Fibroblast of lung (primary cell): ENCODE measurements around the gene LIMCH1. TPM values are rescaled to one million over a fixed set of nuclear protein-coding genes. Genes with fewer than 3 reads are reported as not detected.

ENCODE experiments used
- DNase-seq, 2 donors: peaks; one replicate each; pipeline versions ENCODE4 v3.0.0 to v3.0.0-alpha.2; 2010; ENCODE audit warnings: low read depth in 2 of 2
- H2AFZ ChIP-seq: 2 replicates; pipeline ENCODE4 v1.5.1; 2012; ENCODE audit warnings: low read length, control low read depth, inconsistent platforms
- H3K27ac ChIP-seq: 2 replicates; pipeline ENCODE4 v1.5.1; 2011; ENCODE audit warnings: low read length, control low read depth; ENCODE audit not compliant: insufficient read depth
- H3K27me3 ChIP-seq: 2 replicates; pipeline ENCODE4 v1.5.1; 2011; ENCODE audit warnings: mild to moderate bottlenecking, low read length; ENCODE audit not compliant: control insufficient read depth, insufficient read depth
- H3K36me3 ChIP-seq: 2 replicates; pipeline ENCODE4 v1.5.1; 2011; ENCODE audit warnings: low read length; ENCODE audit not compliant: control insufficient read depth, insufficient read depth
- H3K4me1 ChIP-seq: 2 replicates; pipeline ENCODE4 v1.5.1; 2011; ENCODE audit warnings: low read length; ENCODE audit not compliant: control insufficient read depth, insufficient read depth; ENCODE audit errors: extremely low read depth
- H3K4me2 ChIP-seq: 2 replicates; pipeline ENCODE4 v1.5.1; 2011; ENCODE audit warnings: low read length, control low read depth; ENCODE audit not compliant: insufficient read depth; ENCODE audit errors: extremely low read depth
- H3K4me3 ChIP-seq, 4 experiments: fragments of 200-600 bp in 1 of 4; sonication (generic) in 1 of 4; replicated peaks in 1 of 4; 2 replicates each; pipeline ENCODE4 v1.5.1; 2011 to 2016; ENCODE audit warnings: low read length in 4 of 4, low read depth in 3 of 4, mild to moderate bottlenecking in 3 of 4, control low read depth in 2 of 4, inconsistent platforms in 1 of 4, mixed read lengths in 1 of 4; ENCODE audit not compliant: insufficient read depth in 1 of 4; ENCODE audit errors: control extremely low read depth in 1 of 4
- H3K79me2 ChIP-seq: 2 replicates; pipeline ENCODE4 v1.5.1; 2012; ENCODE audit warnings: mild to moderate bottlenecking, low read length, inconsistent platforms; ENCODE audit not compliant: control insufficient read depth, insufficient read depth
- H3K9ac ChIP-seq: 2 replicates; pipeline ENCODE4 v1.5.1; 2011; ENCODE audit warnings: mild to moderate bottlenecking, low read length, control low read depth; ENCODE audit not compliant: insufficient read depth
- H3K9me3 ChIP-seq: 2 replicates; pipeline ENCODE4 v1.5.1; 2012; ENCODE audit warnings: low read depth, low read length; ENCODE audit not compliant: control insufficient read depth, insufficient read depth
- H4K20me1 ChIP-seq: 2 replicates; pipeline ENCODE4 v1.5.1; 2011; ENCODE audit warnings: low read length; ENCODE audit not compliant: control insufficient read depth, insufficient read depth; ENCODE audit errors: extremely low read depth
- EZH2 ChIP-seq: IDR thresholded peaks from 2 replicates; pipeline ENCODE4 v1.5.1; 2012; ENCODE audit warnings: low read length, control low read depth, mild to moderate bottlenecking; ENCODE audit errors: missing control alignments
- polyA plus RNA-seq, 2 donors: library from polyadenylated mRNA; depleted of rRNA in 1 of 2; stranded (reverse) in 1 of 2; unstranded in 1 of 2; fragments of >200 nt; gene quantifications; 2 replicates each; pipeline ENCODE4 v1.2.1, GENCODE V29; 2011 to 2012; ENCODE audit warnings: missing spikeins in 1 of 2
- total RNA-seq: library from RNA; depleted of rRNA; stranded (reverse); fragments of >200 nt; gene quantifications from 2 replicates; pipeline ENCODE4 v1.2.1, GENCODE V29; 2014
- TF ChIP-seq, protein P1 (sequence below), 2 donors: IDR thresholded peaks in 1 of 2; conservative IDR thresholded peaks in 1 of 2; 1 replicate in 1 of 2; 2 replicates in 1 of 2; pipeline ENCODE4 v1.5.1; 2011 to 2012; ENCODE audit warnings: low read length in 2 of 2, control low read depth in 1 of 2, inconsistent platforms in 1 of 2, low read depth in 1 of 2, mild to moderate bottlenecking in 1 of 2

LIMCH1 gene
- total and polyA plus RNA-seq, 2 donors (not counting 1 experiment from before 2014, with no cell fraction given), result 2.8 to 4.6 TPM

DNA sequence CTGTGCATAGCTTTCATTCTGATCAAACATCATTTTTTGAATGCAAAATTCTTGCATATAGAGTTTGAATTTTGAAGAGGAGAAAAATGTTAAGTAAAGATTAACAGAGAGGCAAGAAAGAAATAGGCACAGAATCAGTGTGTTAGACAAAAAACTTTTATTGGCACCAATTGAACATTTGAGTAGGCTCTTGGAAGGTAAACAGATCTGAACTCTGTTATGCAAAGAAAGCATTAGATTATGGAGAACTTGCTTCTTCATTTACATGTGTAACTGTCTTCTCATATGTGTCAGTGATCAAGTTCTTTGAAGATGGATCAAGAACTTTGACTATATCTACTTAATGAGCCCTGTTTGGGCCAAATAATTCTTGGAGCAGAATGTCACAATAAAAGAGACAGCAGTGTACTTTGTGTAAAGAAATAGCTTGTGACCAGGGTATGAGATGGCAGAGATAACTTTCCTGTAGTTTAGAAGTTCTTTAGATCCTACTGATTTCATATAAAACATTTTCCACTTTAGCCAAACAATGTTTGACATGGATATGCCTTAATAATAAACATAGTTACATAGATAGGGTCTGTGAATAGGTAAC lies 61.3 kb downstream of the LIMCH1 start:
- no peaks in the 10 kb centered on the region for H3K4me1 ChIP-seq
- TF ChIP-seq, protein P1, sequence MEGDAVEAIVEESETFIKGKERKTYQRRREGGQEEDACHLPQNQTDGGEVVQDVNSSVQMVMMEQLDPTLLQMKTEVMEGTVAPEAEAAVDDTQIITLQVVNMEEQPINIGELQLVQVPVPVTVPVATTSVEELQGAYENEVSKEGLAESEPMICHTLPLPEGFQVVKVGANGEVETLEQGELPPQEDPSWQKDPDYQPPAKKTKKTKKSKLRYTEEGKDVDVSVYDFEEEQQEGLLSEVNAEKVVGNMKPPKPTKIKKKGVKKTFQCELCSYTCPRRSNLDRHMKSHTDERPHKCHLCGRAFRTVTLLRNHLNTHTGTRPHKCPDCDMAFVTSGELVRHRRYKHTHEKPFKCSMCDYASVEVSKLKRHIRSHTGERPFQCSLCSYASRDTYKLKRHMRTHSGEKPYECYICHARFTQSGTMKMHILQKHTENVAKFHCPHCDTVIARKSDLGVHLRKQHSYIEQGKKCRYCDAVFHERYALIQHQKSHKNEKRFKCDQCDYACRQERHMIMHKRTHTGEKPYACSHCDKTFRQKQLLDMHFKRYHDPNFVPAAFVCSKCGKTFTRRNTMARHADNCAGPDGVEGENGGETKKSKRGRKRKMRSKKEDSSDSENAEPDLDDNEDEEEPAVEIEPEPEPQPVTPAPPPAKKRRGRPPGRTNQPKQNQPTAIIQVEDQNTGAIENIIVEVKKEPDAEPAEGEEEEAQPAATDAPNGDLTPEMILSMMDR (conservative IDR thresholded peaks at IDR 0.05 in 1 of 2, IDR thresholded peaks at IDR 0.05 in 1 of 2; ENCODE audit: low read depth in 1 of 2, low read length in 2 of 2), result no peak
- no peak for TF ChIP-seq EZH2
- no peaks in the 10 kb centered on the region for H3K9me3 ChIP-seq
- H3K27me3 ChIP-seq, result no peaks in the 10 kb centered on the region
- no peak overlapping the region for H2AFZ ChIP-seq
- H3K36me3 ChIP-seq, result no peaks in the 10 kb centered on the region
- no peak overlapping the region for H3K9ac ChIP-seq
- no peak for DNase-seq
- no peaks in the 10 kb centered on the region for H4K20me1 ChIP-seq
- no peak overlapping the region for H3K27ac ChIP-seq
- no peak overlapping the region for H3K4me2 ChIP-seq
- H3K4me3 ChIP-seq, result no peak overlapping the region
- H3K79me2 ChIP-seq, result no peaks in the 10 kb centered on the region

DNA sequence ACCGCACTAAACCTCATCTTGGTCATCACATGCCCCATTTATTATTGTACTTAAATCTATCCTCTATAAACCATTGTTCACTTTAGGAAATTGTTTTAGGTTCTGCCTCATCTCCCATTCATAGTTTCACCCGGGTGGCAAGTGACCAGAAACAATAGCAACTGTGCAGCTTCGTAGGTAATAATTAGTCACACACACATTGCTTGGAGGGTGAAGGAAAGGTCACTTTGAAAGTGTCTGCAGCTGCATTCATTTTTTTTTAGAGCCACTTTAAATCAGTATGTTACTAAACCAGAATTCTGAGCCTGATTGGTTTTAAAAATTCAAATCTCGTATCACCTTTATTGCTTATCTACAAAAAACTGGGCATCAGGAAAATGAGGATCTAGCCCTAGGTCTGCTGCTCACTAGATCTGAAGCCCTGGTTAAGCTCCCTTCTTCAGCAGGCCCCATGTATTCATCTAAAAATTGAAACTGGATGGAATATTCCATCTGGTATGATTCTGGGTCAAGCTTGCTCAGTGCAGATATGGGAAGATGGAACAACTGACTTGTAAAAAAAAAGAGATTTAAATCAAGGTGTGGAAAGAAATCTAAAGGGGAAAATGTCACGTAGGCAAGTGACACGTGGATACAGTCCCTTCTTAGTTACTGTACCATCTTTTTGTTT lies 62.4 kb downstream of the LIMCH1 start:
- H3K36me3 ChIP-seq, result no peaks in the 10 kb centered on the region
- no peaks in the 10 kb centered on the region for H3K4me1 ChIP-seq
- H3K4me2 ChIP-seq, result no peak overlapping the region
- no peaks in the 10 kb centered on the region for H3K79me2 ChIP-seq
- no peak overlapping the region for H3K27ac ChIP-seq
- no peaks in the 10 kb centered on the region for H3K27me3 ChIP-seq
- no peak for TF ChIP-seq EZH2
- TF ChIP-seq, protein P1 (conservative IDR thresholded peaks at IDR 0.05 in 1 of 2, IDR thresholded peaks at IDR 0.05 in 1 of 2; ENCODE audit: low read depth in 1 of 2, low read length in 2 of 2), result no peak
- H3K4me3 ChIP-seq, result no peak overlapping the region
- no peak overlapping the region for H2AFZ ChIP-seq
- no peaks in the 10 kb centered on the region for H3K9me3 ChIP-seq
- H3K9ac ChIP-seq, result no peak overlapping the region
- no peaks in the 10 kb centered on the region for H4K20me1 ChIP-seq
- DNase-seq, result peak in 1 of 2 donors; percentile 85

DNA sequence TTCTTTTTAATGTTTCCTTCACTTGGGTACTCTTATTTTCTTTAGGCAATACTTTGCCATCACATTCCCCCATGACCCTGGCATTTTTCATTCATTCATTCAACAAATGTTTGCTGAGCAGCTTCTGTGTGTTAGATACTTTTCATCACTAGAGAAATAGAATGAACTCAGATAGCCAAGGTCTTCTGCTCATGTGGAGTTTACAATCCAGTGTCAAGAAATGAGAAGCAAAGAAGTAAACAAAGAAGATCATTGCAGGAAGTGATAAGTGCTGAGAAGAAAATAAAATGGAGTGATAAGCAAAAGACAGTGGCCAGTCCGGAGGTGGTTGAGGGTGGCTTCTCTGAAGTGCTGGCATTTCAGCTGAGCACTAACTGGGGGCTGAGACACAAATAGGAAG lies 63.1 kb downstream of the LIMCH1 start:
- DNase-seq, result no peak
- Histone ChIP-seq H2AFZ (no peak overlapping the region), H3K36me3 (no peaks in the 10 kb centered on the region), H3K9me3 (no peaks in the 10 kb centered on the region), H4K20me1 (no peaks in the 10 kb centered on the region), H3K4me3 (no peak overlapping the region), H3K27me3 (no peaks in the 10 kb centered on the region), H3K4me2 (no peak overlapping the region), H3K27ac (no peak overlapping the region), H3K9ac (no peak overlapping the region), H3K4me1 (no peaks in the 10 kb centered on the region), H3K79me2 (no peaks in the 10 kb centered on the region)
- TF ChIP-seq EZH2, result no peak
- TF ChIP-seq, protein P1 (conservative IDR thresholded peaks at IDR 0.05 in 1 of 2, IDR thresholded peaks at IDR 0.05 in 1 of 2; ENCODE audit: low read depth in 1 of 2, low read length in 2 of 2), result no peak
